Neutrophil (primary cell): Measurements from ENCODE around the gene CDIPT.

Source experiments
- H3K27ac ChIP-seq: fragments of 200-600 bp; sonication (generic); 2 replicates; pipeline ENCODE4 v1.5.1; 2016; ENCODE audit warnings: mild to moderate bottlenecking, moderate library complexity
- H3K27me3 ChIP-seq: fragments of 200-600 bp; sonication (generic); 2 replicates; pipeline ENCODE4 v1.6.0; 2016; ENCODE audit warnings: mild to moderate bottlenecking
- H3K36me3 ChIP-seq: fragments of 200-600 bp; sonication (generic); 2 replicates; pipeline ENCODE4 v1.5.1; 2017
- H3K4me1 ChIP-seq, 2 experiments: fragments of 200-600 bp in 1 of 2; sonication (generic) in 1 of 2; 1 replicate in 1 of 2; 2 replicates in 1 of 2; pipeline versions ENCODE4 v1.5.1 to v1.6.1; 2013 to 2016; ENCODE audit warnings: low read depth in 1 of 2, low read length in 1 of 2, mild to moderate bottlenecking in 1 of 2, moderate library complexity in 1 of 2; ENCODE audit not compliant: control insufficient read depth in 1 of 2, insufficient read depth in 1 of 2
- H3K4me3 ChIP-seq, 2 experiments: fragments of 200-600 bp in 1 of 2; sonication (generic) in 1 of 2; 1 replicate in 1 of 2; 2 replicates in 1 of 2; pipeline ENCODE4 v1.5.1; 2013 to 2016; ENCODE audit warnings: low read depth in 1 of 2, low read length in 1 of 2, mild to moderate bottlenecking in 1 of 2, moderate library complexity in 1 of 2
- H3K9me3 ChIP-seq: fragments of 200-600 bp; sonication (generic); 2 replicates; pipeline ENCODE4 v1.5.1; 2016
- CTCF ChIP-seq: fragments of 200-600 bp; sonication (generic); IDR thresholded peaks from 2 replicates; pipeline ENCODE4 v1.5.1; 2016; ENCODE audit warnings: antibody characterized with exemption

CDIPT gene

GRCh38 chr16:29816694-29817441, 46.2 kb downstream of the CDIPT start:
- no peaks in the 10 kb centered on the region for H3K9me3 ChIP-seq
- H3K36me3 ChIP-seq: no peaks in the 10 kb centered on the region
- peak overlapping the region; percentile 89 for H3K27ac ChIP-seq
- TF ChIP-seq CTCF: no peak
- peaks cover 30% of the 10 kb centered on the region for H3K27me3 ChIP-seq
- peaks cover 62 to 82% of the 10 kb centered on the region in 2 experiments for H3K4me1 ChIP-seq
- H3K4me3 ChIP-seq: peak overlapping the region; percentile 88 to 95

- Histone ChIP-seq H3K27ac (peak within 1 kb of the TSS; percentile 89), H3K27me3 (peaks cover 38% of the 10 kb centered on the region), H3K4me3 (peak within 1 kb of the TSS; percentile 88 to 95), H3K9me3 (no peaks in the 10 kb centered on the region), H3K36me3 (no peaks in the 10 kb centered on the region), H3K4me1 (peaks cover 62 to 80% of the 10 kb centered on the region in 2 experiments)
- TF ChIP-seq CTCF: peak; percentile 95
Measured at GRCh38 chr16:29815793-29816693, 47.0 kb downstream of the CDIPT start, which contains the start of gene PAGR1. Gene PAGR1 (plus strand): TSS chr16:29816152. CDS start chr16:29816526, 374 bp downstream.

- no peaks in the 10 kb centered on the region for H3K9me3 ChIP-seq
- peaks cover 2% of the 10 kb centered on the region for H3K36me3 ChIP-seq
- peak overlapping the region; percentile 88 to 95 for H3K4me3 ChIP-seq
- peaks cover 38% of the 10 kb centered on the region for H3K27me3 ChIP-seq
- peaks cover 69 to 80% of the 10 kb centered on the region in 2 experiments for H3K4me1 ChIP-seq
- no peak for TF ChIP-seq CTCF
- H3K27ac ChIP-seq: peak overlapping the region; percentile 10
Measured at GRCh38 chr16:29815032-29815721, 47.8 kb downstream of the CDIPT start.

- Histone ChIP-seq H3K9me3 (no peaks in the 10 kb centered on the region), H3K27ac (no peak overlapping the region), H3K4me1 (peaks cover 64 to 76% of the 10 kb centered on the region in 2 experiments), H3K4me3 (no peak overlapping the region), H3K36me3 (peaks cover 8% of the 10 kb centered on the region), H3K27me3 (peaks cover 38% of the 10 kb centered on the region)
- TF ChIP-seq CTCF: no peak
Measured at GRCh38 chr16:29814592-29814991, 48.4 kb downstream of the CDIPT start.
